HG02943 (cell line): Measurements from ENCODE around the gene VPS37C.
"Not testable (repeated sequence)": the region's sequence is repeated elsewhere in the genome, so short reads cannot be mapped to it uniquely, and the experiment has no call there.

ENCODE experiments used
- ATAC-seq: cut with Tn5 transposase; IDR thresholded peaks from one replicate; pipeline ENCODE4 v1.9.1; 2021; ENCODE audit warnings: mild to moderate bottlenecking, low read depth, moderate library complexity; ENCODE audit not compliant: unreplicated experiment

VPS37C gene

GRCh38 chr11:61103851-61104423 lies 57.3 kb downstream of the VPS37C start:
- ATAC-seq = no peak

DNA sequence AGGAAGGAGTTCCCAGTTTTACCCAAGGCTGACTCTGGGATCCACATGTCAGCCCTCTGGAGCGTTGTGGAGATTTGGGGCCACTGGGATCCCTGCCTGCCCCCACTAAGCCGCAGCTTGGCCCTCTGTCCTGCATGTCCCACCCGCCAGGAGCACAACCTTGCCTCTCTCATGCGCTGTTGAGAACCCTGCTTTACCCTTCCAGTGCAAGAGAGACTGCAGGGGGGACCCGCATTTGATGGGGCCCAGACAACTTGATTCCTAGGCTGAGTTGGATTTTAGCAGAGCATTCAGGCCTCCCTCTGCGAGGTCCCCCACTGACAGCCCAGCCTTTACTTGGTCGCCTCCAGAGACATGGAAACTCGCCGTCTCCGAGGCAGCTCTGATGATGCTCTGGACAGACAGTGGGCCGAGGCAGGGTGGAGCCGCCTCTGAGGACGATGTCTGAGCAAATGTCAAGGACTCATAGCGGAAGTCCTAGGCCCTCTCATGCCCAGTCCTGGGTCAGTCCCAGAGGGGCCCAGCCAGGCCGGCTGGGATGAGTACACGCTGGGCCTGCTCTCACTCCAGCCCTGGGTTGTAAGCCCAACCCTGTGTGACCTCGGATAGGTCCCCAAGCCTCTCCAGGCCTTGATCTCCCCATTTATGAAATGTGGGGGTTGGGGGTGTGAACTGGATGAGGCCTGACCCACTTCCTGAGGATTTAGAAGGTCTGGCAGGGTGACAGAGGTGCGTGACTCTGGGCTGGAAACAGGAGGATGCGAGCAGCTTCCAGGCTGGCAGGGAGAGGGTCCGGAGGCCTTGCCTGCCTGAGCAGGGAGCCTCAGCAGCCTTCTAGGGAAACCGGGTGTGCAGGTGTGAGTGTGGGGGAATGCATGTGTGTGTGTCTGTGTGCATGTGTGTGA lies 58.3 kb downstream of the VPS37C start:
- no peak for ATAC-seq

DNA sequence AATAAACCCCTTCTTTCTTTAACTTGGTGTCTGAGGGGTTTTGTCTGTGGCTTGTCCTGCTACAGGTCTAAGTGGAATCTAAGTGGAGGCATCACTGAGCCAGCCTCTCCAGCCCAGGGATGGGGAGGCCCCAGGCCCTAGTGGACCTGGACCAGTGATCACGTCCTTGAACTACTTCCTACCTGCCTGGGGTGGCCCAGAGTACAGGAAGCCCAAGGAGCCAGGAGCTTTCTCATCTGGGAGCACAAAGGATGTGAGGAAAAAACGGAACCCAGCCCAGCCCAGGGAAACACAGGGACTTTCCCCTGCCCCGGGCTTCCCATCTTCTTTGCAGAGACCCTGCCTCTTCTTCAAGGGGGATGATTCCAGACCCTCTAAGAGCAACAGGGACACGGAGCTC lies 62.4 kb downstream of the VPS37C start:
- ATAC-seq = no peak

- ATAC-seq = not testable (repeated sequence)
Measured at GRCh38 chr11:61098261-61098660, 63.0 kb downstream of the VPS37C start.

- no peak for ATAC-seq
Measured at GRCh38 chr11:61095021-61095420, 66.2 kb downstream of the VPS37C start.

DNA sequence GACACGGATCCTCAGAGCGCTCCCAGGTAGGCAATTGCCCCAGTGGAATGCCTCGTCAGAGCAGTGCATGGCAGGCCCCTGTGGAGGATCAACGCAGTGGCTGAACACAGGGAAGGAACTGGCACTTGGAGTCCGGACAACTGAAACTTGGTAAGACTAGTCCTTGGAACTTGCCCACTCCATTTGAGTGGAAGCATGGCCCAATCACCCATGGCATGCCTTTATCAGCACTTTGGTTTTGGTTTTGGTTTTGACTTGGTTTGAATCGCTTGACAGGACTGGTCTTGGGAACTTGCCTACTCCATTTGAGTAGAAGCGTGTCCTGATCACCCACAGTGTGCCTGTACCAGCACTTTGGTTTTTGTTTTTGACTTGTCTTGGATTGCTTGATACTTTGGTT lies 67.1 kb downstream of the VPS37C start:
- ATAC-seq = not testable (repeated sequence)

DNA sequence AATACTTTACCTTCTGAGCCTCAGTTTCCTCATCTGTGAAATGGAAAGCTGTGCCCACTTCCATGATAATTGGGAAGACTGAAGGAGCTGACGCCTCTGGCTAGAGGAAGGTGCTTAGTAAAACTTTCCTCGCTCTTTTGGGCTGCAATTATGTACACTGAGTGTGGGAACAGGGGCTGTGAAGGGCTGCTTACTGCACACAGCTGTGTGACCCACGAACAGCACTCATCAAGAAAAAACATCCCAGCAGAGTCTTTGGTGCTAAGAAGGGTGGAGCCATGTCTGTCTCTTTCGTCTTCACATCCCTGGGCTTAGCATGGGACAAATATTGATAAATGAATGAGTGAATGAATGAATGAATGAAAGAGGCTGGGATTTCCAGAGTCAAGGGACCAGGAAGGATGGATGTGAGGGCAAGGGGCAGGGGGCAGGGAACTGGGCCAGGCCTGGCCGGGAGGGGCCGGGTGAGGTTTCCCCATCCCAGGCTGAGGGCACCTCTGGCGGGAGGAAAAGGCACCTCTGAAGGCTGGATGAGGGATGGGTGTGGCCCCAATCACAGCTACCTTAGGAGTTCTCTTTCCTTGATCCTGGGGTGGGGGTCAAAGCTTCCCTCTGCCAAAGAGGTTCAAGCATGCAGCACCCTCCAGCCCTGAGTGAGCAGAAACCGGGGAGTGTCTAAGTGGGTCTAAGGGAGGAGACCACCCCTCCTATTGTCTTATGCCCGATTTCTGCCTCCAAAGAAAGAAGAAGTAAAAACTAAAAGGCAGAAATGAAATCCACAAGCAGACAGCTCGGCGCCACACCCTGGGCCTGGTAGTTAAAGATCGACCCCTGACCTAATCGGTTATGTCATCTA lies 68.1 kb downstream of the VPS37C start:
- no peak for ATAC-seq

DNA sequence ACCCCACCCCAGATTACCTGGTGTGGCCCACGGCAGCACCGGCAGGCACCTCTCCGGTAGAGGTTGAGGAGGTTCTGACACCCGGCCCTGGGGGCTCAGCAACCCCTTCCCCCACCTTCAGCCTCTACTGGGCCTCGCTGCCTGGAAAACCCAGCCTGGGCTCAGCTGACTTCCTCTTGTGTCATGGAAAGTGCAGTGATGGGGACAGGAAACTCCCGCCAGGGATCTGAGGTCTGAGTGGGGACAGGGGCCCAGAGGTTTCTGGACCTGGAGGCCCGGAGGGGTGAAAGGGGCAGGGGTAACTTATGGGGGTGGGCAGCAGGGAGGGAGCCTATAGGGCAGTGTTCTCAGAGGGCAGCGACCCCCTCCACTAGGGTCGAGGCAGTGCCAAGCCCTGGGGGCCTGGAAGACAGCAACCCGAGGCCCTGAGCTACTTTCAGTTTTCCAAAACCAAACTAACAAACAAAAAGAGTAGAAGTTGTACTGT lies 68.9 kb downstream of the VPS37C start:
- ATAC-seq = no peak

- ATAC-seq = no peak
Measured at GRCh38 chr11:61091373-61092279, 69.6 kb downstream of the VPS37C start.

GRCh38 chr11:61090982-61091372 lies 70.2 kb downstream of the VPS37C start:
- no peak for ATAC-seq

DNA sequence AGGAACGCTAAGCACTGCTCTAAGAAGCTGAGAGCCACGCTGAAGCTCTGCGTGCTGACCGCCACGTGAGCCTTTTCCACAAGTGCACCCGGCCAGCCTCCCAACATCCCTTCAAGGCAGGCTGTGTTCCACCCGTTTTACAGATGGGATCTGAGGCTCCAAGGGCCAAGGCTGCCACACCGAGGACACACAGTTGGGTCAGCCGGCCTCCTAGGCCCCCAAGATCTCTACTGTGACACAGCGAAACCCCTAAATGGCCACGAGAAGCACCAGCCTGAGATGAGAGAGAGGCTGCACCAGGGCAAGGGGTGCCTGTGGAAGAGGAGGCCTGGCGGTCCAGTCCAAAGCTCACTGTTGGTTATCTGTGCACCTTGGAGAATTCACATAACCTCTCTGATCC lies 70.7 kb downstream of the VPS37C start:
- ATAC-seq = no peak

DNA sequence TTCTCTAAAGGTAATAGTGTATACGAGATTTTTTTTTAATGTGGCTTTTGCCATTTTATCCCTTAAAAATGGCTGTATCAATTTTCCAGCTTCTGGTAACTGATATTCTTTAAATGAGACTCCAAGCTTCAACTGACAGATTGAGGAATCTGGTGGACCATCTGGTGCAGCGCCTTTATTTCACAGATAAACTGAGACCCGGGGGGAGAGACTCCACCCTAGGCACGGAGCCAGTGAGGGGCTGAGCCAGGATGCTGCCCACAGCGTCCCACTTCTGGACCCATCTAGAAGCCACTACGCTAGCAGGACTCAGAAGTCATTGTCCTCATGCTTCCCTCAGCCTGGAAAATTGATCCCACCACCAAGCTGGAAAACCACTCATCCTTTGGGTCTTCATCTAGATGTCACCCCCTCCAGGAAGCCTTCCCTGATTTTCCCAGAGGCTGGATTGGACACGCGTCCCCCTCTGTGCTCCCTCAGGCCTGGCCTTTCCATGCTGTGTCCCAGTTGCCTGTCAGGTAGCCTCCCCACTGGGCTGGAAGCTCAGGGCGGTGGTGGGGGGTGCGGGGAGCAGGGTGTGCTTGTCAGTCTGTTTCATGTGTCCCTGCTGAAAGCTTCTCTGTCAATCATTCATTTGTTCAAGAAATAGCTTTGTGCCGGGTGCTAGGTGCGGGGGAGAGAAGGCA lies 71.3 kb downstream of the VPS37C start:
- ATAC-seq = no peak

- no peak for ATAC-seq
Measured at GRCh38 chr11:61087426-61088119, 73.7 kb downstream of the VPS37C start.

DNA sequence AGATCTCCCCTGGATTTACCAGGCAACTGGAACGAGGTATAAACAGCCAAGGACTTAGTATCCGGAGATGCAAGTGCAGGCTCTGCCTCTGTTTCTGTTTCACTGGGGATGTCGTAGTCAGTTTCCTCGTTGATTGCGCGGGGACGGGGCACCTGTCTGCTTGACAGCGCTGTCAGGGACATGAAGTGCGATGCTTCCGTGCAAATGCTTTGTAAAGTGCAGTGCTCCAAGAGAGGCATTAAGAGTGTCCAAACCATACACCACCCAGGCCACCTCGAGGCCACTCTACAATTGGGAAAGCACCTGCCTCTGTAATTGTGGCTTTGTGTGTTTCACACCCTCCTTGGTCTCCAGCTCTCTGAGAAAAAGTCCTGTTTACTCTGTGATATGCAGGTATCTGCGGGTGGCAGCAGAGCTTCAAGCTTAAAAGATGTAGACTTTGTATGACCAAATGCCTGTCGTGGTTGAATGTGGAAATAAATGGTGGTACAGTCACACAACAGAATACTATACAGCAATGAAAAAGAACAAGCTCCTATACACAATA lies 77.6 kb downstream of the VPS37C start:
- ATAC-seq = no peak

DNA sequence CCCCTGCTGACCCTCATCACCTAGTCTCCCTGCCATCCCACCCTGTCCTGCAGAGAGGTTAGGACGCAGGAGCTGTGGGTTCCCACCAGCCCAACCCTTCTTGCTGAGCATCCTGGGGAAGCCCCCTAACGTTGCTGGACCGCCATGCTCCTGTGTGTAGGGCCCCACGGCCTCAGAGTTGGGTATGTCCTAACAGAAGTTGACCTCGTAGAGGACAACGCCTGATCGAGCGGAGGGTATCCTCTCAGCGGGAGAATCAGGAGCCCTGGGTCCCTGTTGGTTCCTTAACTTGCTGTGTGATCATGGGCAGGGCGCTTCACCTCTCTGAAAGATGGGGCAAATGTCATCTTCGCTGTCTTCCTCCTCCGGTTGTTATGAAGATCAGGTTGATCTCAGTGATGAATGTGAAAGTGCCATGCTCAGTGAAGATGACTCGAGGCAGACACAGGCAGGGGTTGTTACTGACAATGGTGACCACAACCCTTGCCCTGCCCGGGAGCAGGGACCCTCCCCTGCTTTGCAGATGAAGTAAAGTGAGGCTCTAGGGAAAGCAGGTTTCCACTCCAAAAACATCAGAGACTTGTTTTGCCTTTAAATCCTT lies 78.2 kb downstream of the VPS37C start:
- ATAC-seq = no peak

DNA sequence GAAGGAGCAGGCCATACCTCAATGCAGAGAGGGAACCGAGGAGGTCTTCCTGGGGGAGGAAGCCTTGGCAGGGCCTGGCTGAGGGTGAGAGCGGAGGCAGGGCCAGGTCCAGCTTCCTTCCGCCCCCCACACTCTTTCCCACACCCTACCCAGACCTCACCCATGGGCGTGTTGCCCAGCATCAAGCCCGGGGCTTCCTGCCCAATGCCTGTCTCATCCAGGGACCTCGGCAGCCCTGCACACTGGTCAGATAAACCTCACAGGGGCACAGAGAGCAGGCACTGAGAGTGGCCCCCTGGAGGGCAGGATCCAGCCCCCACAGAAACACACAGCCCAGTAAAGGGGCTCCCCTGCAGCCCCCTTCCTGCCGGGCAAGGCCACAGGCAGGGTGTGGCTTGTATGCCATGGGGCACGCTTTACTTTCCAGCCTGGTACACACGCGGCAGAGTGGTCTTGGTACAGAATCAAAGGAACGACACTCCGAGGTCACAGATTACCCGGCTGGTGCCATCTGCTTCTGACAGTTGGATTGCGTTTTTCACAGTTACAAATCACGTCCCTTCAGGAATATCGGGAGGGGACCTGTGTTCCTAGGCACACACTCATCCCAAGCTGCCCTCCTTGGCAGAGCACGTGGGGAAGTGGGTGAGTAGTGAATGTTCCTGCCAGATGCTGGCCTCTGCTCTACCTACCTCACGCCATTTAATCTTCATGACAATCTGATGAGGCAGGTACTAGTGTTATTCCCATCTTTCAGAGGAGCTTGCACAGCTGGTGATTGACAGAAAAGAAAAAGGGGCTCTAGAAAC lies 79.0 kb downstream of the VPS37C start:
- ATAC-seq = no peak

- ATAC-seq = no peak
Measured at GRCh38 chr11:61080986-61081590, 80.1 kb downstream of the VPS37C start.
